GM10266 (cell line): ENCODE data around the gene CFAP46.
"Not testable (repeated sequence)": the region's sequence is repeated elsewhere in the genome, so short reads cannot be mapped to it uniquely, and the experiment has no call there.

Experiments used
- DNase-seq: peaks from one replicate; pipeline ENCODE4 v3.0.0; 2012; ENCODE audit errors: extremely low spot score
- CTCF ChIP-seq: IDR thresholded peaks from 2 replicates; pipeline ENCODE4 v1.5.1; 2012; ENCODE audit warnings: mild to moderate bottlenecking, low read depth; ENCODE audit not compliant: control insufficient read depth, insufficient read depth; ENCODE audit errors: missing control alignments

CFAP46 gene

DNA sequence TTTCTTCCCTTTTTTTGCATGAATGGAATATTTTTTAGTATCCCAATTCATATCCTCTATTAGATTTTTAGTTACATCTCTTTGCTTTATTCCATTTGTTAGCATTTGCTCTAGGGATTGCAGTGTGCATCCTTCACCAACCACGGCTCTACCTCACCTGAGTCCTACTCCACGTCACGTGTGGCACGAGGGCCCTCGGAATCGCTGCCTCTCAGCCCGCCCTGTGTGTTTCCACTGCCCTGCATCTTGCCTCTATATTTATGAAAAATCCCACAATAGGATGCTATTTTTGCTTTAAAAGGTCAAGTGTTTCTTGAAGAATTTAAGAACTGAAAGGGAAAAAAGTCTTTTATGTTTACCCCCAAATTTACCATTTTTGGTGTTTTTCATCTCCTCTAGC lies 41.0 kb downstream of the CFAP46 start:
- no peak for TF ChIP-seq CTCF
- no peak for DNase-seq

DNA sequence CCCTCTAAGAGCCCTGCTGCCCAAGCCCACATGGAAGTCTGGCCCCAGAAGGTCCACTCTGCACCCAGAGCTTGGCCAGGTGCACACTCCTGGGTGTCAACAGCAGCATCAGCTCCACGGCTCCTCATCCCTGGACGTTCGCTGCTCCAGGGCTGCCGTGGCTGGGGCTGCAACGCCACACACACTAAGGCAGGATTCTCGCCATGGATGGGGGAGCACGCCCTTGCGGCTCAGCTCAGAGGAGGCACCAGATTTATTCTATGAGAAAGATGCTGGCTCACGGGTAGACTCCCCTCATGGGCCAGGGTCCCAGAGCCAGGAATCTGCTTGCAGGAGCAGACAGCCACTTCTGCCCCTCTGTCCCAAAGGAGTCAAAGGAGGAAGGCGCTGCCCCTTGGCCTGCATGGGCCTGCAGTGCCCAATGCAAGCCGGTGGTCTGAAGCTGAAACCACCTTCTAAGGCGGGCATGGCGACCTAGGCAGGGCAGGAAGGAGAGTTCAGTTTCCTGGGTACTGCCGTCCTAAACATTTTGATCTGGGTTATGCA lies 42.1 kb downstream of the CFAP46 start:
- TF ChIP-seq CTCF: no peak
- no peak for DNase-seq

DNA sequence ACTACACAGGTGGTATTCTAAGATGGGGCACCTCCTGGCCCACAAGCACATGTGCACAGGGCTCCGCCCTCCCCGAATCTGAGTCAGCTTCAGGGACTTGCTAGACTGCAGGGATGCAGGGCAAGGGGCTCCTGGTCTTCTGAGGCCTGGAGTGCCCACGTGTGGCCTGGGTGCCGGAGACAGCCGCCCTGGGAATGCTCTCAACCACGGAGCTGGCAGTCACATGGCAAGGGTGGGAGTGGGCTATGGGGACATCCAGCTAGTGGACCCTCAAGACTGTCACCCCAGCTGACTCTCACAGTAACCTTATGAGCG lies 42.7 kb downstream of the CFAP46 start:
- TF ChIP-seq CTCF: no peak
- DNase-seq: no peak

GRCh38 chr10:132899054-132899750 lies 43.2 kb downstream of the CFAP46 start:
- DNase-seq: no peak
- TF ChIP-seq CTCF: no peak

DNA sequence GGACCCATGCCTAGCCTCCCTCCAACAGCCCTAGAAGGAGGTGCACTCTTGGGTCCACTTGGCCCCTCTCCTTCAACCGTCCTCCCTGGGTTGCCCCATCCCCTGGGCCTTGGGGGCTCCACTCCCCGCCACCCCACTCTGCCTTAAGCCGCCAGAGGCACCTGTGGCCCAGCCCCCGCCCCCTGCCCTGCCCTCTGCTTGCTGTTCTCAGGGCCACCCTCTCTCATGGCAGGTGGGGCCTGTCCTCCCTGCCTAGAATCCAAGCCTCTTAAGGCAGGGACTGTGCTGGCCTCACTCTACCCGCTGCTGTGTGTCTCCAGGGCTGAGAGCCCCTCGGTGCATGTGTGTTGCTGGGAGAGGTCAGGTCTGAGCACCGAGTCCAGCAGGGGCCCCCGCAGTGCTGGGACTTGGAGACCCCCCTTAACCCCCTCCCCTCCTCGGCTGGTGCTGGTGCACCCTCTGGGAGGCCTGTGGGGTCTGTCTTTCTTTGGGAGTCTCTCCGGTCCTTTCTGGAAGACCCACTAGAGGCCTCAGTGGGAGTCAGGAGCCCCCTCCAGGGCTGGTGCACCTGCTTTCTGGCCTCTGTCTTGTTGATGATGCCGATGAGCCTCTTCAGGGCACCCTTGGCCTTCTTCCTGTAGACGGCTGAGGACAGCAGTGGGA lies 43.8 kb downstream of the CFAP46 start:
- no peak for DNase-seq
- no peak for TF ChIP-seq CTCF

- no peak for TF ChIP-seq CTCF
- DNase-seq: no peak
These were observed 44.6 kb downstream of the CFAP46 start for GRCh38 chr10:132897516-132898381.

DNA sequence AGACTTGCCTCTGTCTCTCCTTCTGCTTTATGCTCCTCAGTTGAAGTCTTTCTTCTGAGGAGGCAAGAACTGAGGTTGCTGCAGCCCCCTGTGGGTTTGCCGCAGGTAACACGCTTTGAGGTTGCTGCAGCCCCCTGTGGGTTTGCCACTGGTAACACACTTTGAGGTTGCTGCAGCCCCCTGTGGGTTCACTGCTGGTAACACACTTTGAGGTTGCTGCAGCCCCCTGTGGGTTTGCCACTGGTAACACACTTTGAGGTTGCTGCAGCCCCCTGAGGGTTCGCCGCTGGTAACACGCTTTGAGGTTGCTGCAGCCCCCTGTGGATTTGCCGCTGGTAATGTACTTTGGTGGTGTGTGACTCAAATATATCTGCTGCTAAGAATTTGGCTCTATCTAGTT lies 48.6 kb downstream of the CFAP46 start:
- not testable (repeated sequence) for DNase-seq
